SH-SY5Y (cell line): ENCODE measurements around the gene FGF3.

Experiments
- GATA2 ChIP-seq: IDR thresholded peaks from 2 replicates; pipeline ENCODE4 v1.6.1; 2011; ENCODE audit warnings: mild to moderate bottlenecking, low read depth, low read length
- GATA3 ChIP-seq: IDR thresholded peaks from 2 replicates; pipeline ENCODE4 v1.6.1; 2011; ENCODE audit warnings: low read depth, mild to moderate bottlenecking, low read length, moderate library complexity

DNA sequence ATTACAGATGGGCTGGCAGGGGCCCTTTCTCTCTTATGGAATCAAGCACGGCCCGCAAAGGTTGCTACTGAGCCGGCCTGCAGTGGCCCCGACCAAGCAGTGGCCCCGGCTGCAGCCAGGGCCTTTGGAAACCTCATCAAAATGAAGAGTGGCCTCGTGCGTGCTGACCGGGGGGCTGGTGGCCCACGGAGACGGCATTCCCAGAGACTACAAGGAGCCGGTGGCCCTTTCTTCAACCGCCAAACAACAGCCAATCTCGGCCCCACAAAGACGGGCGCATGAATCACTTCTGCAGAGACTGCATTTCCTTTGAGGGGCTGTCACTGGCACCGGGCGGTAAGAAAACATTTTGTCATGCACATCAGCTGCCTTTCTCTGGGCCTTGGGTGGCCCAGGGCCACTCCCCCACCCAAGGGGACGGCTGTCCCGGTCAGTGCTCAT lies 43.1 kb upstream of the FGF3 start:
- TF ChIP-seq GATA3 (no peak), GATA2 (no peak)
